ENCODE results near the gene HDGFL3.
"Not testable (repeated sequence)": the region's sequence is repeated elsewhere in the genome, so short reads cannot be mapped to it uniquely, and the experiment has no call there.

HDGFL3 gene

DNA sequence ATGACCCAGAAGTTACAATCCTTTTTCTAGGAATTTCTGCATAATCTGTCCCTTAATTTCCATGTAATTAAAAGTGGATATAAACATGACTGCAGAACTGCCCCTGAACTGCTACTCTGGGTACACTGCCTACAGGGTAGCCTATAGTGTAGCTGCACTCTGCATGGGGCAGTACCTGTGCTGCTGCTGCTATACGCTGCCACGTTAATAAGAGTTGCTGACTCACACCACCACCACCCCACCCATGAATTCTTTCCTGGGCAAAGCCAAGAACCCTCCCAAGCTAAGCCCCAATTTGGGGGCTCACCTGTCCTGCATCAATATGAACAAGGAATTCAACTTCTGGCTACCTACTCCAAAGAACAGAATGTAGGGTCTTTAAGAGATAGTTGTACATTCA is 13.9 kb downstream of the HDGFL3 start:
- no peak for DNase-seq

GRCh38 chr15:83192742-83193141 is 14.9 kb downstream of the HDGFL3 start:
- DNase-seq: no peak

DNA sequence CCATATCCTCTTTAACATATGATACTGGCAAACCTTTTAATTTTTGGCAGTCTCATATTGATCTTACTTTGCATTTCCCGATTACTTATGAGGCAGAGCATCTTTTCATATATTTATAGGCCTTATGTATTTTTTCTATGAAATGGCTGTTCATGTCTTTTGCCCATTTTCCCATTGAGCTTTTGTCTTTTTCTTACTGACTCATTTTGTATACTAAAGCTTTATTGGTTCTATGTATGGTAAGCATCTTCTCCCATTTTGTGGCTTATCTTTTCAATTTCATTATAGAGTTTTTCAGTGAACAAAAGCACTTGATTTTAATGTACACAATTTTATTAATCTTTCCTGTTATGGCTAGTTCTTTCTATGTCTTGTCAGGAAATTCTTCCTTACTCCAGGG is 17.2 kb downstream of the HDGFL3 start:
- no peak for DNase-seq

- DNase-seq: no peak
These were observed 22.1 kb downstream of the HDGFL3 start for GRCh38 chr15:83185561-83185960.

GRCh38 chr15:83178869-83179325 is 28.7 kb downstream of the HDGFL3 start:
- DNase-seq: no peak

- DNase-seq: no peak
These were observed 29.2 kb downstream of the HDGFL3 start for GRCh38 chr15:83178390-83178789.

- no peak for DNase-seq
These were observed 32.7 kb downstream of the HDGFL3 start for GRCh38 chr15:83174891-83175290.

- DNase-seq: no peak
These were observed 37.0 kb downstream of the HDGFL3 start for GRCh38 chr15:83170474-83171165.

- not testable (repeated sequence) for DNase-seq
These were observed 38.0 kb downstream of the HDGFL3 start for GRCh38 chr15:83169576-83169975.

DNA sequence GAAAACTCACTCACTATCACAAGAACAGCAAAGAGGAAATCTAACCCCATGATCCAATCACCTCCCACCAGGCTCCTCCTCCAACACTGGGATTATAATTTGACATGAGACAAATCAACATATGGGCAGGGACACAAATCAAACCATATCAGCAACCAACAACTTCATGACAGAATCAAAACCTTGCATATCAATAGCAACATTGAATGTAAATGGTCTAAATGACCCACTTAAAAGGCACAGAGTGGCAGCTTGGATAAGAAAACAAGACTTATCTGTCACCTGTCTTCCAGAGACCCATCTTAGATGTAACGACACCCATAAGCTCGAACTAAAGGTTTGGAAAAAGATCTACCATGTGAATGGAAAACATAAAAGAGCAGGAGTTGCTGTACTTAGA is 40.8 kb downstream of the HDGFL3 start:
- no peak for DNase-seq

GRCh38 chr15:83166218-83166617 is 41.4 kb downstream of the HDGFL3 start:
- no peak for DNase-seq

GRCh38 chr15:83164771-83165404 is 42.7 kb downstream of the HDGFL3 start:
- DNase-seq: no peak

DNA sequence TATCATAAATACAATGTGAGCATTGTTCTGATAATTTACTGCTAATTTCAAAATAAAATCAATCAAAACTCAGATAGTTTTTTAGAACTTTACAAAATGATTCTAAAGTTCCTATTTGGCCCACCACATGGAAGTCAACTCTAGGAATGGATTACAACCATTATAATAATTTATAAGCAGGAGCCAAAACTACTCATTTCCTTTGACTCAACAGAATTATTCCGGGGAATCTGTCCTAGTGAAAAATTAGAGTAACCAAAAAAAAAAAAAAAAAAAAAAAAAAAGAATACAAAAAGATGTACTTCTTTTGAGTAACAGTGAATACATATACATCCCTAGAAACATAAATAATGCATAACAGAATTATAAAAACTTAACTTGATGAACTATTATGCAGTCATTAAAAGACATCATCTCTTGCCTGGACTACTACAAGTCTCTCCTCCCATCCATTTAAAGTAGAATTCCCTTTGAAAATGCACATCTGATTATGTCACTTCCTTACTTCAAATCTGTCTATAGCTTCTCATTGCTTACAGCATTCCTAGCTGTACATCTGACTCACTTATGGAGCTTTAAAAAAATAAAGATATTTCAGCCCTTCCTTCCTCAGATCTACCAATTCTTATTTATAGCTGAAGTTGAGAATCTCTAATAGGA is 43.4 kb downstream of the HDGFL3 start:
- DNase-seq: no peak

- no peak for DNase-seq
These were observed 44.6 kb downstream of the HDGFL3 start for GRCh38 chr15:83163032-83163431.

- DNase-seq: no peak
These were observed 46.9 kb downstream of the HDGFL3 start for GRCh38 chr15:83160741-83161140.

DNA sequence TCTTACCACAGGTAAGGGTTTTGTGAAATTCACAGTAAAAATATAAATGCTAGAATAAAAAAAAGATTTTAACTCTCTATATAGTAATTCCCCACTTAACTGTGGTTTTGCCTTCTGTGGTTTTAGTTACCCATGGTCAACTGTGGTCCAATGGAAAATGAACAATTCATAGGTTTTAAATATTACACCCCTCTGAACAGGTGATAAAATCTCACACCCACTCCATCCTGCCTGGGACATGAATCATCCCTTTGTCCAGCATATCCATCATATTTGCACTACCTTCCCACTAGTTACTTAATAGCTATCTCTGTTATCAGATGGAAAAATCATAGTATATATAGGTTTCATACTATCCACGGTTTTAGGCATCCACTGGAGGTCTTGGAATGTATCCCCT is 49.2 kb downstream of the HDGFL3 start:
- DNase-seq: no peak

DNA sequence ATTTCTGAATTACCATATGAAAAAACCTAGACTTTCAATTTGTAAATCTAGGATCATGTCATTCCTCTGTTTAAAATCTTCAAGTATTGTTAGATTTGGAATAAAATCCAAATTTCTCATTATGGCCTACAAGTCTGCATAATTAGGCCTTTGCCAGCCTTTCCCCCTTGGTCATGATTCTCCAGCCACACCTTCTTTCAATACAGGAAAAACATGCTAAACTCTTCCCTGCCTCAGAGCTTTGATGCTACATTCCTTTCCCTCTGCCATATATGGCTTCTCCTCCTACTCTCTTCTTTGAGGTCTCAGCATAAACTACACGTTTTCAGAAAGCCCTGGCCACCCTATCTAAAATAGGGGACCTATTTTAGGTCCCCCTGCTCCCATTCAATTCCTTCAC is 51.7 kb downstream of the HDGFL3 start:
- no peak for DNase-seq

DNA sequence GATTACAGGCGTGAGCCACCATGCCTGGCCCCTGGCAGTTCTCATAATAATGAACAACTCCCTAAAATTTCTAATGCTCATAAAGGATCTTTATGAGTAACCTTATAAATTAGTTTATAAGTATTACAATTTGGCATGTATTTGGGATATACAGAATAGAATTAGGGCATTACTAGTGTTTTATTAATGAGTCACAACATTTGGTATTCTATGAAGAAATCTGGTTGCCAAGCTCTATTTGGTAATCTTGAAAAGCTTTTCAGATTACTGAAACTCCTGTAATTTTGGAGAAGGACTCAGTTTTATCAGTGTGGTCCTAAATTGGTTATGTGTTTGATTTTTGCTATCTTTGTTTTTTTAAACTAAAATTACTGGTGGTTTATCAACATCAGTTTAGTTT is 54.3 kb downstream of the HDGFL3 start:
- no peak for DNase-seq

DNA sequence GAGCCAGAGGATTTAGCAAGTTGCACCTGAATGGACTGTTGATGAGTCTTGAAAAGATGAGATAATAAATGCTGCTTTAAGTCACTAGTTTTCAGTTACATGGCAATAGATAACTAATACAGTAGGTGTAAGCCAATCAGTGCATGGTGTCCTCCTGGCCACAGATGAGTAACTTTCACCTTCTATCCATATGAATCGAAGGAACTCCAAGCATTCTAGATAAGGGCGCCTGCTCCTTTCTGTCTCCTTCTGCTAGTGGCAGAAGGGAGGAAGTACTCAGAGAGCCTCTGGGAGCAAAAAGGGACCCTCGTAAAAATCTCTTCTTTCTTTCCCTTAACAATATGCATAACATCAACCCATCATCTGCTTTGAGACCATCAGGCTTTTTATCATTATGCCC is 62.9 kb downstream of the HDGFL3 start:
- no peak for DNase-seq

GRCh38 chr15:83142151-83142550 is 65.5 kb downstream of the HDGFL3 start:
- not testable (repeated sequence) for DNase-seq

- no peak for DNase-seq
These were observed 74.6 kb downstream of the HDGFL3 start for GRCh38 chr15:83132861-83133523.

DNA sequence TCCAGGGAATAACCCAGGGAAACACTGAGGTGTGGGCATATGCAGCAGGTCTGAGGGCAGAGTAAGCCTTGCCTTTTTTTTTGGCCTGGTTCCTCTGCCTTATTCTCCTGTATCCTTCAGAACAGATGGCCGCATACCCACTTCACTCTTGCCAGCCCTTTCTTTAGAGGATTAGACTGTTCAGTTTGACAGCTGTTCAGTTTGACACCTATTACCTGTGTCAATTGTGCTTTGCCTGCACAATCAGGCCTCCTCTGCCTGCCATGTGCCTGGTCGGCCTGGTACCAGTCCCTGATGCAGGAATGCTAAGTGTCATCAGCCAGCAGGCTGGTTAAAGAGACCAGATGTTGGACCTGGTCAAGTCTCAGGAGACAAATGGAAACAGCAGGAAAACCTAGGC is 77.8 kb downstream of the HDGFL3 start:
- DNase-seq: no peak

DNA sequence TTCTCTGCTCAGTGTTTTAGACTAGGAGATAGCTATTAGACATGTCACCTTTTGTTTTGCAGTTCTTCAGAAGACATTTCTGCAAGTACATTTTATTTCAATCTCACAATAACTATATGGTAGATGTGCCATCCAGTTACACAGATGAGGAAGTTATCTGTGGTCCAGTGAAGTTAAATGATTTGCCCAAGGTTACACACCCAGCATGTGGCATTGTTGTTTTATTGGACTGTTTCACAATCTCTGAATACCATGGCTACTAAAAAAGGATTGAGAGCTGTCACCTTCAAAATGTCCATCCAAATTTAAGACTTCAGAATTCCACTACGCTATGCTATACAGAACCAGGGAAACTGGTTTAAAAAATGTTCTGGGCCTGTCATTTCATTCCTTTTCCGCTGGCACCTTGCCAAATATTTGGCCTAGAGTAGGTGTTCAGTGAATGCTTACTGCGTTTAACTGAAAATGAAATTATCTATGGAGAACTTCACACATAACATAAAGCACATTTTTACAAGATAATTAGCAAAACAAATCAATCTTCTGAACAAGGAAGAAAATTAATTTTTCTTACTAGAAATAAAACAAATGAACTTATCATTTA is 80.0 kb downstream of the HDGFL3 start:
- no peak for DNase-seq

Measured in NCI-H446 (cell line).